ENCODE measurements around the gene PLA2G4C. TPM values are rescaled to one million over a fixed set of nuclear protein-coding genes. Genes with fewer than 3 reads are reported as not detected.

The PLA2G4C gene
- total RNA-seq, 2 experiments from 2014 or later: 10.8 to 11.5 TPM

DNA sequence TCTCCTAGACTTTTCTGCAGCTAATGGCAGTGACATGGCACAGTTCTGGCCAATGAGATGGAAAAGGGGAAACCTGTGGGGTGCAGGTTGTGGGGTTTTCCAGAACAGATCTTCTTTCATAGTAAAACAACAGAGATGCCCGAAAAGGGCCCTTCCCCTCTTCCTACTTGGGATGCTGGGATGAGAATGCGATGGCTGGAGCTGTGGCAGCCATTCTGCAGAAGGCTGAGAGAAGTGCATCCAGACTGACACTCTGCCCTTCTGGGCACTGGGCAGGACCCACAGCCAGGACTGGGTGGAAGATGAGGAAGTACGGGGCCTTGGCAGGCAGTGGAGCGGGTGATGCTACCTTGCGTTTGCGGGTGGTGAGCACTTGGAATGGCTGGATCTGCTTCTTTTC, 16.9 kb upstream of the PLA2G4C start:
- H3K4me1 Mint-ChIP-seq: peaks cover 10% of the 10 kb centered on the region
- CTCF ChIA-PET: no interaction called here
- no peak for DNase-seq
- POLR2A ChIA-PET: no interaction called here
- no peaks in the 10 kb centered on the region for H3K9me3 Mint-ChIP-seq
- peaks cover 61% of the 10 kb centered on the region for H3K36me3 Mint-ChIP-seq (ENCODE audit: low read depth)
- no peak overlapping the region for H3K27ac Mint-ChIP-seq
- H3K27me3 Mint-ChIP-seq: no peaks in the 10 kb centered on the region
- H3K4me3 Mint-ChIP-seq: no peak overlapping the region

GRCh38 chr19:48123907-48124651, 13.5 kb upstream of the PLA2G4C start:
- peak; percentile 25 for DNase-seq
- Mint-ChIP-seq H3K27me3 (no peaks in the 10 kb centered on the region), H3K9me3 (no peaks in the 10 kb centered on the region), H3K4me1 (peaks cover 17% of the 10 kb centered on the region), H3K4me3 (no peak overlapping the region), H3K36me3 (ENCODE audit: low read depth) (peaks cover 67% of the 10 kb centered on the region), H3K27ac (peak overlapping the region; percentile 23)
- ChIA-PET CTCF (interaction anchor here (0.6 to 1.8 kb wide), 4 partner anchors 13 to 280 kb away, joined by 3 to 6 read pairs (median 3); partner anchors contain the start of gene PLA2G4C), POLR2A (no interaction called here)

GRCh38 chr19:48122421-48122820, 11.8 kb upstream of the PLA2G4C start:
- POLR2A ChIA-PET: interaction anchor here (1.3 kb wide), 1 partner anchor 12 kb away, joined by 4 read pairs; the partner anchor contains the start of gene PLA2G4C
- no peak overlapping the region for H3K4me3 Mint-ChIP-seq
- CTCF ChIA-PET: no interaction called here
- H3K4me1 Mint-ChIP-seq: peaks cover 23% of the 10 kb centered on the region
- DNase-seq: no peak
- no peaks in the 10 kb centered on the region for H3K27me3 Mint-ChIP-seq
- peak overlapping the region; percentile 55 for H3K27ac Mint-ChIP-seq
- peaks cover 64% of the 10 kb centered on the region for H3K36me3 Mint-ChIP-seq (ENCODE audit: low read depth)
- no peaks in the 10 kb centered on the region for H3K9me3 Mint-ChIP-seq

DNA sequence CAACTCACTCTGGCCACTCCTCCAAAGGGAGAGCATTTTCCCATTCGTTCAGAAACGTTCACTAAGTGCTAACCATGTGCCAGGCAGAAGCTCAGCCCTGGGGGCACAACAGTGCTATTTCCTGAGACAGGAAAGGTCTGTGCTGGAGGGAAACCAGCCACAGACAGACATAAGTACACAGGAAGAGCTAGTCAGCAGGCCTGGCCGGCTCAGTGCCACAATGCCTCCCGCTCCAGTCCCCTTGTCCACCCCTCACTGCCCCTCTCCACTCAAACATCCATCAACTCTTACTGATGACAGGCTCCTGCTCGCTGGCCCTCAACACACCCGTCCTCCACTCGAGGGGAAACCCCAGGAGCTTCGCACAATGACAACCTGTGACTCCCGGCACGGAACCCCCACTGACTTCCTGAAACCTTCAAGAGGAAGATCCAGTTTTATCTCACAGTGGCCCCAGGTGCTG, 11.3 kb upstream of the PLA2G4C start:
- ChIA-PET POLR2A (interaction anchor here (1.3 kb wide), 1 partner anchor 11 kb away, joined by 4 read pairs; the partner anchor contains the start of gene PLA2G4C), CTCF (no interaction called here)
- Mint-ChIP-seq H3K27ac (peak overlapping the region; percentile 55), H3K9me3 (no peaks in the 10 kb centered on the region), H3K36me3 (ENCODE audit: low read depth) (peaks cover 61% of the 10 kb centered on the region), H3K27me3 (no peaks in the 10 kb centered on the region), H3K4me3 (no peak overlapping the region), H3K4me1 (peaks cover 23% of the 10 kb centered on the region)
- DNase-seq: no peak

DNA sequence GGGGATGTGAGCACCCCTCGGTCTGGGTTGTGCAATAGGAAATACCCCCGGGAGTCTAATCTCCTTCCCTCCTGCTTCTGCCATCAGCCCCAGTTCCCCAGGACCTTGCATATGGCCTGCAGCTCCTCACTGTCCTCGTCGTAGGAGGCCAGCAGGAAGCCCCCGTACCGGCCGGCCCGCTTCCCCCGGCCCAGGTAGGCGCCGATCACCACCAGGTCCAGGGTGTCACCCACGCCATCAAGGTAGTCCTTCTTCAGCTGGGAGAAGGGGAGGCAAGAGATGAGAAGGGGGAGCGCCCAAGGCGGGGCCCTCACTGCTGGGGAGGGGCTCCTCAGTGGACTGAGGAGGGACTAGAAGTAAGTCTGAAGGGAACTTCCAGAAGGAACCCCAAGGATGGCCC, 10.4 kb upstream of the PLA2G4C start:
- ChIA-PET POLR2A (no interaction called here), CTCF (no interaction called here)
- Mint-ChIP-seq H3K27me3 (no peaks in the 10 kb centered on the region), H3K36me3 (ENCODE audit: low read depth) (peaks cover 57% of the 10 kb centered on the region), H3K4me1 (peaks cover 23% of the 10 kb centered on the region), H3K9me3 (no peaks in the 10 kb centered on the region), H3K4me3 (no peak overlapping the region), H3K27ac (no peak overlapping the region)
- no peak for DNase-seq

- DNase-seq: no peak
- POLR2A ChIA-PET: interaction anchor here (1.2 kb wide), 1 partner anchor 9 kb away, joined by 3 read pairs; no protein-coding TSS in a partner anchor
- CTCF ChIA-PET: no interaction called here
- Mint-ChIP-seq H3K27ac (no peak overlapping the region), H3K4me1 (peaks cover 23% of the 10 kb centered on the region), H3K36me3 (ENCODE audit: low read depth) (peaks cover 54% of the 10 kb centered on the region), H3K9me3 (no peaks in the 10 kb centered on the region), H3K27me3 (no peaks in the 10 kb centered on the region), H3K4me3 (no peak overlapping the region)
Observed at GRCh38 chr19:48120505-48120904, 9.9 kb upstream of the PLA2G4C start.

- H3K9me3 Mint-ChIP-seq: no peaks in the 10 kb centered on the region
- H3K27ac Mint-ChIP-seq: peak overlapping the region; percentile 87
- H3K27me3 Mint-ChIP-seq: no peaks in the 10 kb centered on the region
- peaks cover 18% of the 10 kb centered on the region for H3K4me1 Mint-ChIP-seq
- DNase-seq: no peak
- POLR2A ChIA-PET: interaction anchor here (1.6 to 1.9 kb wide), 2 partner anchors 8 to 87 kb away, joined by 3 to 5 read pairs; partner anchors contain the start of gene PLA2G4C
- CTCF ChIA-PET: no interaction called here
- H3K4me3 Mint-ChIP-seq: no peak overlapping the region
- peaks cover 47% of the 10 kb centered on the region for H3K36me3 Mint-ChIP-seq (ENCODE audit: low read depth)
Observed at GRCh38 chr19:48118131-48118517, 7.5 kb upstream of the PLA2G4C start.

- CTCF ChIA-PET: no interaction called here
Observed at GRCh38 chr19:48117515-48118130, 7.0 kb upstream of the PLA2G4C start.

GRCh38 chr19:48113190-48113917, 2.7 kb upstream of the PLA2G4C start:
- Mint-ChIP-seq H3K36me3 (ENCODE audit: low read depth) (peaks cover 17% of the 10 kb centered on the region), H3K27ac (peak overlapping the region; percentile 41), H3K27me3 (no peaks in the 10 kb centered on the region), H3K4me3 (no peak overlapping the region), H3K4me1 (peaks cover 24% of the 10 kb centered on the region), H3K9me3 (no peaks in the 10 kb centered on the region)
- no peak for DNase-seq
- CTCF ChIA-PET: interaction anchor here (0.6 to 1.9 kb wide), 2 partner anchors 11 to 12 kb away, joined by 4 to 5 read pairs; no protein-coding TSS in a partner anchor
- POLR2A ChIA-PET: no interaction called here

More at GRCh38 chr19:48117515-48118130, 7.0 kb upstream of the PLA2G4C start:
- H3K27ac Mint-ChIP-seq: peak overlapping the region; percentile 87
- no peak overlapping the region for H3K4me3 Mint-ChIP-seq
- peaks cover 19% of the 10 kb centered on the region for H3K4me1 Mint-ChIP-seq
- H3K27me3 Mint-ChIP-seq: no peaks in the 10 kb centered on the region
- no peak for DNase-seq
- POLR2A ChIA-PET: no interaction called here
- peaks cover 43% of the 10 kb centered on the region for H3K36me3 Mint-ChIP-seq (ENCODE audit: low read depth)
- no peaks in the 10 kb centered on the region for H3K9me3 Mint-ChIP-seq

GRCh38 chr19:48111280-48111679, 663 bp upstream of the PLA2G4C start:
- peak overlapping the region; percentile 74 for H3K27ac Mint-ChIP-seq
- CTCF ChIA-PET: interaction anchor here (0.7 to 6.1 kb wide), 8 partner anchors 10 to 434 kb away, joined by 3 to 59 read pairs (median 3); no protein-coding TSS in a partner anchor
- no peak overlapping the region for H3K4me3 Mint-ChIP-seq
- DNase-seq: no peak
- POLR2A ChIA-PET: interaction anchor here (0.6 to 1.8 kb wide), 10 partner anchors 8 to 252 kb away, joined by 3 to 7 read pairs (median 4); partner anchors contain the start of genes EMP3, LIG1, SYNGR4 and TMEM143
- H3K27me3 Mint-ChIP-seq: no peaks in the 10 kb centered on the region
- no peaks in the 10 kb centered on the region for H3K9me3 Mint-ChIP-seq
- peaks cover 25% of the 10 kb centered on the region for H3K4me1 Mint-ChIP-seq
- peaks cover 5% of the 10 kb centered on the region for H3K36me3 Mint-ChIP-seq (ENCODE audit: low read depth)

GRCh38 chr19:48108997-48109782, 1.4 kb downstream of the PLA2G4C start:
- ChIA-PET POLR2A (interaction anchor here (1.8 kb wide), 1 partner anchor 61 kb away, joined by 7 read pairs; the partner anchor contains the start of genes LIG1 and ZSWIM9), CTCF (interaction anchor here (0.5 to 6.1 kb wide), 7 partner anchors 8 to 468 kb away, joined by 3 to 59 read pairs (median 6); no protein-coding TSS in a partner anchor)
- Mint-ChIP-seq H3K4me3 (peak overlapping the region; percentile 32), H3K4me1 (peaks cover 25% of the 10 kb centered on the region), H3K9me3 (no peaks in the 10 kb centered on the region), H3K27ac (no peak overlapping the region), H3K36me3 (ENCODE audit: low read depth) (peaks cover under 1% of the 10 kb centered on the region), H3K27me3 (no peaks in the 10 kb centered on the region)
- no peak for DNase-seq

DNA sequence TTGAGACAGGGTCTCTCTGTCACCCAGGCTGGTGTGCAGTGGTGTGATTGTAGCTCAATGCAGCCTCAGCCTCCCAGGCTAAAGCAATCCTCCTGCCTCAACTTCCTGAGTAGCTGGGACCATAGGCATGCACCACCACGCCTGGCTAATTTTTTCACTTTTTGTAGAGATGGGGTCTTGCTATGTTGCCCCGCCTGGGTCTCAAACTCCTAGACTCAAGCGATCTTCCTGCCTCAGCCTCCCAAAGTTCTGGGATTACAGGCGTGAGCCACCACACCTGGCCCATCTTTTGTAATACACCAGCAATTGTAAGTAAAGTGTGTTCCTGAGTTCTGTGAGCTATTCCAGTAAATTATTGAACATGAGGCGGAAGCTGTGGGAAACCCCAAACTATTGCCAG, 6.7 kb downstream of the PLA2G4C start:
- POLR2A ChIA-PET: no interaction called here

More for the DNA sequence above, 6.7 kb downstream of the PLA2G4C start:
- Mint-ChIP-seq H3K4me1 (peaks cover 8% of the 10 kb centered on the region), H3K27me3 (no peaks in the 10 kb centered on the region), H3K4me3 (no peak overlapping the region), H3K36me3 (ENCODE audit: low read depth) (no peaks in the 10 kb centered on the region), H3K9me3 (no peaks in the 10 kb centered on the region), H3K27ac (no peak overlapping the region)
- CTCF ChIA-PET: interaction anchor here (0.7 to 2.4 kb wide), 6 partner anchors 16 to 141 kb away, joined by 3 to 14 read pairs (median 5); no protein-coding TSS in a partner anchor
- DNase-seq: no peak

Data from activated CD4-positive, alpha-beta memory T cell treated with anti-CD3 and anti-CD28 coated beads, Interleukin-2, amount 10 ng/mL, durations not matched to agents 7 days and 5 days (primary cell).